Measurements from ENCODE around the gene ATF2. TPM values are rescaled to one million over a fixed set of nuclear protein-coding genes. Genes with fewer than 3 reads are reported as not detected.

The ATF2 gene
- total and polyA plus RNA-seq, 2 of the 13 experiments (the other 11 are each of a cell fraction or from before 2014, with no cell fraction given), result 91.6 to 95.1 TPM

- WGBS (ENCODE audit: low lambda C conversion rate), result 91% methylated on average over 2 of the region's 2 CpGs
- H3K79me2 ChIP-seq (ENCODE audit: insufficient read depth, low read length), result peaks cover 6% of the 10 kb centered on the region
- H4K20me1 ChIP-seq (ENCODE audit: insufficient read depth, low read length), result 0 out of 2 replicates have a peak, but pooled peaks cover 2% of the 10 kb centered on the region
- BruUV-seq (replicated peaks), result no TSS peak
- TF ChIP-seq ZNF33A (CRISPR knock-in tag; IDR thresholded peaks at IDR 0.05; ENCODE audit: borderline replicate concordance), result no peak
- TF ChIP-seq ISL2 (CRISPR knock-in tag; IDR thresholded peaks at IDR 0.05), result no peak
- no peak for TF ChIP-seq ZNF260 (CRISPR knock-in tag; IDR thresholded peaks at IDR 0.05; ENCODE audit: borderline replicate concordance, low read depth)
- TF ChIP-seq, protein P1, sequence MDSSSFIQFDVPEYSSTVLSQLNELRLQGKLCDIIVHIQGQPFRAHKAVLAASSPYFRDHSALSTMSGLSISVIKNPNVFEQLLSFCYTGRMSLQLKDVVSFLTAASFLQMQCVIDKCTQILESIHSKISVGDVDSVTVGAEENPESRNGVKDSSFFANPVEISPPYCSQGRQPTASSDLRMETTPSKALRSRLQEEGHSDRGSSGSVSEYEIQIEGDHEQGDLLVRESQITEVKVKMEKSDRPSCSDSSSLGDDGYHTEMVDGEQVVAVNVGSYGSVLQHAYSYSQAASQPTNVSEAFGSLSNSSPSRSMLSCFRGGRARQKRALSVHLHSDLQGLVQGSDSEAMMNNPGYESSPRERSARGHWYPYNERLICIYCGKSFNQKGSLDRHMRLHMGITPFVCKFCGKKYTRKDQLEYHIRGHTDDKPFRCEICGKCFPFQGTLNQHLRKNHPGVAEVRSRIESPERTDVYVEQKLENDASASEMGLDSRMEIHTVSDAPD (CRISPR knock-in tag; IDR thresholded peaks at IDR 0.05), result no peak
- no peak for TF ChIP-seq ZKSCAN8 (CRISPR knock-in tag; IDR thresholded peaks at IDR 0.05; ENCODE audit: borderline replicate concordance)
- TF ChIP-seq ZNF766 (CRISPR knock-in tag; IDR thresholded peaks at IDR 0.05; ENCODE audit: borderline replicate concordance), result no peak
- TF ChIP-seq, protein P2, sequence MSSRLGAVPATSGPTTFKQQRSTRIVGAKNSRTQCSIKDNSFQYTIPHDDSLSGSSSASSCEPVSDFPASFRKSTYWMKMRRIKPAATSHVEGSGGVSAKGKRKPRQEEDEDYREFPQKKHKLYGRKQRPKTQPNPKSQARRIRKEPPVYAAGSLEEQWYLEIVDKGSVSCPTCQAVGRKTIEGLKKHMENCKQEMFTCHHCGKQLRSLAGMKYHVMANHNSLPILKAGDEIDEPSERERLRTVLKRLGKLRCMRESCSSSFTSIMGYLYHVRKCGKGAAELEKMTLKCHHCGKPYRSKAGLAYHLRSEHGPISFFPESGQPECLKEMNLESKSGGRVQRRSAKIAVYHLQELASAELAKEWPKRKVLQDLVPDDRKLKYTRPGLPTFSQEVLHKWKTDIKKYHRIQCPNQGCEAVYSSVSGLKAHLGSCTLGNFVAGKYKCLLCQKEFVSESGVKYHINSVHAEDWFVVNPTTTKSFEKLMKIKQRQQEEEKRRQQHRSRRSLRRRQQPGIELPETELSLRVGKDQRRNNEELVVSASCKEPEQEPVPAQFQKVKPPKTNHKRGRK (CRISPR knock-in tag; IDR thresholded peaks at IDR 0.05), result no peak
- no peak for TF ChIP-seq RARA (CRISPR knock-in tag; IDR thresholded peaks at IDR 0.05)
- TF ChIP-seq SMAD9 (CRISPR knock-in tag; IDR thresholded peaks at IDR 0.05), result no peak
- TF ChIP-seq SIN3B (IDR thresholded peaks at IDR 0.05; ENCODE audit: low read length), result no peak
- no peak for TF ChIP-seq TAF1 (CRISPR knock-in tag; IDR thresholded peaks at IDR 0.05)
- no peak for TF ChIP-seq ZNF879 (CRISPR knock-in tag; IDR thresholded peaks at IDR 0.05)
- no peak for TF ChIP-seq HMG20A (CRISPR knock-in tag; IDR thresholded peaks at IDR 0.05; ENCODE audit: borderline replicate concordance)
- TF ChIP-seq KLF6 (CRISPR knock-in tag; IDR thresholded peaks at IDR 0.05), result no peak
- TF ChIP-seq PCBP2 (optimal IDR thresholded peaks at IDR 0.05; ENCODE audit: low read depth, low read length, poor library complexity, severe bottlenecking), result no peak
- no peak for TF ChIP-seq CCDC6 (CRISPR knock-in tag; IDR thresholded peaks at IDR 0.05)
- TF ChIP-seq, protein P3, sequence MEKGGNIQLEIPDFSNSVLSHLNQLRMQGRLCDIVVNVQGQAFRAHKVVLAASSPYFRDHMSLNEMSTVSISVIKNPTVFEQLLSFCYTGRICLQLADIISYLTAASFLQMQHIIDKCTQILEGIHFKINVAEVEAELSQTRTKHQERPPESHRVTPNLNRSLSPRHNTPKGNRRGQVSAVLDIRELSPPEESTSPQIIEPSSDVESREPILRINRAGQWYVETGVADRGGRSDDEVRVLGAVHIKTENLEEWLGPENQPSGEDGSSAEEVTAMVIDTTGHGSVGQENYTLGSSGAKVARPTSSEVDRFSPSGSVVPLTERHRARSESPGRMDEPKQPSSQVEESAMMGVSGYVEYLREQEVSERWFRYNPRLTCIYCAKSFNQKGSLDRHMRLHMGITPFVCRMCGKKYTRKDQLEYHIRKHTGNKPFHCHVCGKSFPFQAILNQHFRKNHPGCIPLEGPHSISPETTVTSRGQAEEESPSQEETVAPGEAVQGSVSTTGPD (CRISPR knock-in tag; IDR thresholded peaks at IDR 0.05), result no peak
- TF ChIP-seq SP5 (CRISPR knock-in tag; IDR thresholded peaks at IDR 0.05; ENCODE audit: borderline replicate concordance, low read depth), result no peak
- no peak for TF ChIP-seq SRSF9 (IDR thresholded peaks at IDR 0.05; ENCODE audit: borderline replicate concordance, insufficient read depth, low read depth, low read length, poor library complexity, severe bottlenecking)
- intact Hi-C loops (cut with micrococcal nuclease; ENCODE audit: unreplicated experiment), result no loop called here
- no peak overlapping the region for H3K4me2 ChIP-seq (ENCODE audit: low read depth, low read length)
- no peak overlapping the region for H2AFZ ChIP-seq (ENCODE audit: low read length)
- no peak overlapping the region for H3K27ac ChIP-seq (ENCODE audit: extremely low read length, insufficient read depth, low read length)
- H3K9ac ChIP-seq (ENCODE audit: insufficient read depth, low read depth, low read length), result no peak overlapping the region
- no peaks in the 10 kb centered on the region for H3K9me3 ChIP-seq (ENCODE audit: low read length)
- ChIA-PET CTCF (ENCODE audit: low intra/inter-chr PET ratio, low total read pairs) (no interaction called here), POLR2A (no interaction called here)
- ATAC-seq (no peak), DNase-seq (ENCODE audit: low spot score) (no peak), FAIRE-seq (no peak)
- no peaks in the 10 kb centered on the region for H3K4me1 ChIP-seq (ENCODE audit: insufficient read depth, low read length)
- H3K4me3 ChIP-seq (replicated peaks in 1 of 3; ENCODE audit: insufficient read depth in 1 of 3, low read depth in 2 of 3, low read length in 3 of 3), result no peak overlapping the region
- no peaks in the 10 kb centered on the region for H3K27me3 ChIP-seq (ENCODE audit: control insufficient read depth in 1 of 2, insufficient read depth in 2 of 2, low read length in 2 of 2)
- in situ Hi-C loops (cut with HindIII; ENCODE audit: extremely low pct_ligation_motif_present, low pct_unique_long_range_greater_than_20kb), result no loop called here
- peaks cover 21 to 61% of the 10 kb centered on the region in 2 experiments for H3K36me3 ChIP-seq (replicated peaks in 1 of 2; ENCODE audit: control insufficient read depth in 1 of 2, insufficient read depth in 2 of 2, low read length in 2 of 2)
Observed at GRCh38 chr2:175131252-175131651, 36.8 kb downstream of the ATF2 start.

Measured in HepG2 (cell line).